ENCODE measurements around the gene C11orf68. TPM values are rescaled to one million over a fixed set of nuclear protein-coding genes. Genes with fewer than 3 reads are reported as not detected.

C11orf68 gene
- total RNA-seq, 1 donor from 2014 or later, result 34.9 TPM

GRCh38 chr11:65900899-65901180 is 18.0 kb downstream of the C11orf68 start:
- TF ChIP-seq, protein P1, sequence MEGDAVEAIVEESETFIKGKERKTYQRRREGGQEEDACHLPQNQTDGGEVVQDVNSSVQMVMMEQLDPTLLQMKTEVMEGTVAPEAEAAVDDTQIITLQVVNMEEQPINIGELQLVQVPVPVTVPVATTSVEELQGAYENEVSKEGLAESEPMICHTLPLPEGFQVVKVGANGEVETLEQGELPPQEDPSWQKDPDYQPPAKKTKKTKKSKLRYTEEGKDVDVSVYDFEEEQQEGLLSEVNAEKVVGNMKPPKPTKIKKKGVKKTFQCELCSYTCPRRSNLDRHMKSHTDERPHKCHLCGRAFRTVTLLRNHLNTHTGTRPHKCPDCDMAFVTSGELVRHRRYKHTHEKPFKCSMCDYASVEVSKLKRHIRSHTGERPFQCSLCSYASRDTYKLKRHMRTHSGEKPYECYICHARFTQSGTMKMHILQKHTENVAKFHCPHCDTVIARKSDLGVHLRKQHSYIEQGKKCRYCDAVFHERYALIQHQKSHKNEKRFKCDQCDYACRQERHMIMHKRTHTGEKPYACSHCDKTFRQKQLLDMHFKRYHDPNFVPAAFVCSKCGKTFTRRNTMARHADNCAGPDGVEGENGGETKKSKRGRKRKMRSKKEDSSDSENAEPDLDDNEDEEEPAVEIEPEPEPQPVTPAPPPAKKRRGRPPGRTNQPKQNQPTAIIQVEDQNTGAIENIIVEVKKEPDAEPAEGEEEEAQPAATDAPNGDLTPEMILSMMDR (IDR thresholded peaks at IDR 0.05; ENCODE audit: unreplicated experiment), result no peak
- no peak for DNase-seq (ENCODE audit: low spot score in 2 of 2, unreplicated experiment in 2 of 2)
- Mint-ChIP-seq H3K4me3 (peak overlapping the region; percentile 59), H3K9me3 (no peaks in the 10 kb centered on the region), H3K27me3 (ENCODE audit: low read depth) (peaks cover 78% of the 10 kb centered on the region), H3K36me3 (no peaks in the 10 kb centered on the region), H3K27ac (no peak overlapping the region), H3K4me1 (peaks cover 3% of the 10 kb centered on the region)

DNA sequence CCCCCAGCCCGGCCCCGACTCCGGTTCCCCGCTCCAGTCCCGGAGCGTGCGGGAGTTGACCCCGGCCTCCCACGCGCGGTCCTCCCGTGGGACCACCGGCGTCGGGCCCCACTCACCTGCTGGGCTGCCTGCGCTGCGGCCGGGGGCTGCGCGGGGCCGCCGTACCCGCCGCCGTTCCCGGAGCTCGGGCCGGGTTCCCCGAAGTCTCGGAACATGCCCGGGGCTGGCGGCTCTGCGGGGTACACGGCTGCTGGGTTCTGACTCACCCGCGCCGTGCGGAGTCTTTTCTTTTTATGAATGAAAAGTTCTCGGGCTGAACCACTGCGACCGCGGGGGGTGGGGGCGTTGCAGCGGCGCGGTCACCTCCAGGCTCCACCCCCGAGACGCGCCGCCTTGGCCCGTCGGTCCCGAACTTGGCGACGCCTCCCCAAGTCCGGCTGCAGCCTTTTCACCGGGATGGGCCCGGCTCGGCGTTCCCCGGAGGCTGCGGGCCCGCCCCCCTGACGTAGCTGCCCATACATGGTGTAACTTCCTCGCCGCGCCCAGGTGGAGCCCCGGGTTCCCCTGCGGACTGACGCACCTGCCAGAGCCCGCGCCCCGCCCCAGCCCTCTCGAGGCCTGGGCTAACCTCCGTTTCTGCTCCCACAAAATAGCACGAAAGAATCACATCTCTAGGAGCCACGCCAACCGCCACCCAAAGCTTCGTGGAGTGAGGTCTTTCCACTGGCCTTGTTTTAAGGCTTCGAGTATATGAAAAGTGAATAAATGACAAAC is 18.6 kb downstream of the C11orf68 start, which contains the start of gene FOSL1:
FOSL1 (minus strand) TSS at position 264 of the 774 bp plus-strand sequence; CDS start at position 215, 49 bp downstream.
- peaks cover 83% of the 10 kb centered on the region for H3K27me3 Mint-ChIP-seq (ENCODE audit: low read depth)
- H3K9me3 Mint-ChIP-seq, result no peaks in the 10 kb centered on the region
- H3K27ac Mint-ChIP-seq, result no peak within 1 kb of the TSS
- peaks cover 3% of the 10 kb centered on the region for H3K4me1 Mint-ChIP-seq
- TF ChIP-seq, protein P1 (IDR thresholded peaks at IDR 0.05; ENCODE audit: unreplicated experiment), result no peak
- no peaks in the 10 kb centered on the region for H3K36me3 Mint-ChIP-seq
- H3K4me3 Mint-ChIP-seq, result peak within 1 kb of the TSS; percentile 59
- peak in 1 of 2 experiments; percentile 70 for DNase-seq (ENCODE audit: low spot score in 2 of 2, unreplicated experiment in 2 of 2)

- H3K36me3 Mint-ChIP-seq, result no peaks in the 10 kb centered on the region
- H3K27ac Mint-ChIP-seq, result no peak overlapping the region
- no peaks in the 10 kb centered on the region for H3K9me3 Mint-ChIP-seq
- no peak for DNase-seq (ENCODE audit: low spot score in 2 of 2, unreplicated experiment in 2 of 2)
- peak overlapping the region; percentile 50 for H3K4me3 Mint-ChIP-seq
- H3K4me1 Mint-ChIP-seq, result peaks cover 3% of the 10 kb centered on the region
- H3K27me3 Mint-ChIP-seq (ENCODE audit: low read depth), result peaks cover 85% of the 10 kb centered on the region
- TF ChIP-seq, protein P1 (IDR thresholded peaks at IDR 0.05; ENCODE audit: unreplicated experiment), result no peak
These were observed 19.3 kb downstream of the C11orf68 start for GRCh38 chr11:65899356-65900124.

GRCh38 chr11:65898656-65899355 is 20.1 kb downstream of the C11orf68 start:
- no peak for DNase-seq (ENCODE audit: low spot score in 2 of 2, unreplicated experiment in 2 of 2)
- peak overlapping the region; percentile 53 for H3K27ac Mint-ChIP-seq
- H3K4me3 Mint-ChIP-seq, result peak overlapping the region; percentile 62
- no peaks in the 10 kb centered on the region for H3K36me3 Mint-ChIP-seq
- peaks cover 81% of the 10 kb centered on the region for H3K27me3 Mint-ChIP-seq (ENCODE audit: low read depth)
- TF ChIP-seq, protein P1 (IDR thresholded peaks at IDR 0.05; ENCODE audit: unreplicated experiment), result no peak
- H3K4me1 Mint-ChIP-seq, result peaks cover 3% of the 10 kb centered on the region
- H3K9me3 Mint-ChIP-seq, result no peaks in the 10 kb centered on the region

GRCh38 chr11:65897020-65897471 is 21.8 kb downstream of the C11orf68 start:
- H3K27me3 Mint-ChIP-seq (ENCODE audit: low read depth), result peaks cover 70% of the 10 kb centered on the region
- H3K4me1 Mint-ChIP-seq, result peaks cover 11% of the 10 kb centered on the region
- no peak overlapping the region for H3K27ac Mint-ChIP-seq
- no peaks in the 10 kb centered on the region for H3K36me3 Mint-ChIP-seq
- no peak overlapping the region for H3K4me3 Mint-ChIP-seq
- DNase-seq (ENCODE audit: low spot score in 2 of 2, unreplicated experiment in 2 of 2), result no peak
- no peaks in the 10 kb centered on the region for H3K9me3 Mint-ChIP-seq
- TF ChIP-seq, protein P1 (IDR thresholded peaks at IDR 0.05; ENCODE audit: unreplicated experiment), result no peak

Data from mesothelial cell of epicardium (in vitro differentiated cells).